ENCODE measurements around the gene ZBTB49. TPM values are rescaled to one million over a fixed set of nuclear protein-coding genes. Genes with fewer than 3 reads are reported as not detected.
A peak's percentile ranks its signal among the peaks of the same experiment; 100 is the strongest.

Gene ZBTB49
- total and polyA plus RNA-seq, 2 of the 13 experiments (the other 11 are each of a cell fraction or from before 2014, with no cell fraction given): 3.3 to 4.3 TPM

GRCh38 chr4:4334798-4335520, 44.9 kb downstream of the ZBTB49 start (continued):
- TF ChIP-seq HBP1 (CRISPR knock-in tag; IDR thresholded peaks at IDR 0.05; ENCODE audit: low read depth): no peak
- TF ChIP-seq NCOA1 (CRISPR knock-in tag; IDR thresholded peaks at IDR 0.05): no peak
- peak; percentile 47; the same call in 1 of the 2 replicates for TF ChIP-seq ZFX (CRISPR knock-in tag; IDR thresholded peaks at IDR 0.05; ENCODE audit: low read depth)
- TF ChIP-seq HDAC2 (CRISPR knock-in tag; IDR thresholded peaks at IDR 0.05): no peak
- TF ChIP-seq ZNF550 (CRISPR knock-in tag; IDR thresholded peaks at IDR 0.05; ENCODE audit: borderline replicate concordance): no peak
- no peak for TF ChIP-seq ATF1 (CRISPR knock-in tag; IDR thresholded peaks at IDR 0.05)
- peak; percentile 95 for TF ChIP-seq STAG1 (CRISPR knock-in tag; IDR thresholded peaks at IDR 0.05)
- 0 out of 2 replicates have a peak, but pooled peaks have one; percentile 23 for TF ChIP-seq GATAD1 (CRISPR knock-in tag; IDR thresholded peaks at IDR 0.05)
- TF ChIP-seq ZNF275 (CRISPR knock-in tag; IDR thresholded peaks at IDR 0.05; ENCODE audit: borderline replicate concordance): no peak
- TF ChIP-seq ZNF713 (CRISPR knock-in tag; IDR thresholded peaks at IDR 0.05): no peak
- 0 out of 2 replicates have a peak, but pooled peaks have one; percentile 17 for TF ChIP-seq USF2 (IDR thresholded peaks at IDR 0.05; ENCODE audit: low read depth, low read length)
- peak; percentile 77; the same call in 1 of the 2 replicates for TF ChIP-seq USF2 (CRISPR knock-in tag; IDR thresholded peaks at IDR 0.05; ENCODE audit: borderline replicate concordance)
- TF ChIP-seq ELF4 (CRISPR knock-in tag; IDR thresholded peaks at IDR 0.05; ENCODE audit: borderline replicate concordance): no peak
- TF ChIP-seq XBP1 (CRISPR knock-in tag; IDR thresholded peaks at IDR 0.05): no peak
- no peak for TF ChIP-seq ZNF780A (CRISPR knock-in tag; IDR thresholded peaks at IDR 0.05)
- TF ChIP-seq MBNL3 (CRISPR knock-in tag; conservative IDR thresholded peaks at IDR 0.05): no peak
- TF ChIP-seq ZBTB8A (CRISPR knock-in tag; IDR thresholded peaks at IDR 0.05; ENCODE audit: borderline replicate concordance, low read depth): no peak
- no peak for TF ChIP-seq ZSCAN12 (CRISPR knock-in tag; IDR thresholded peaks at IDR 0.05)
- 0 out of 2 replicates have a peak, but pooled peaks have one; percentile 48 for TF ChIP-seq JUND (CRISPR knock-in tag; IDR thresholded peaks at IDR 0.05)
- TF ChIP-seq YY1 (IDR thresholded peaks at IDR 0.05; ENCODE audit: insufficient read depth, insufficient replicate concordance, low read depth, low read length): peak; percentile 26
- no peak for TF ChIP-seq ZNF512 (CRISPR knock-in tag; IDR thresholded peaks at IDR 0.05)
- TF ChIP-seq ZNF10 (CRISPR knock-in tag; IDR thresholded peaks at IDR 0.05; ENCODE audit: borderline replicate concordance, low read depth): no peak
